GM21423 (cell line): Measurements from ENCODE around the gene PRSS2.
A peak's percentile ranks its signal among the peaks of the same experiment; 100 is the strongest.

ENCODE experiments used
- ATAC-seq: cut with Tn5 transposase; IDR thresholded peaks from one replicate; pipeline ENCODE4 v1.9.1; 2021; ENCODE audit warnings: mild to moderate bottlenecking, moderate library complexity; ENCODE audit not compliant: unreplicated experiment

PRSS2 gene

GRCh38 chr7:142784716-142785115 lies 13.9 kb downstream of the PRSS2 start:
- ATAC-seq, result no peak

GRCh38 chr7:142785841-142786250 lies 15.1 kb downstream of the PRSS2 start:
- ATAC-seq, result no peak

GRCh38 chr7:142787034-142787768 lies 16.4 kb downstream of the PRSS2 start:
- no peak for ATAC-seq

- ATAC-seq, result no peak
Observed at GRCh38 chr7:142787783-142788182, 17.0 kb downstream of the PRSS2 start.

- no peak for ATAC-seq
Observed at GRCh38 chr7:142788303-142789289, 17.8 kb downstream of the PRSS2 start.

- no peak for ATAC-seq
Observed at GRCh38 chr7:142789441-142789840, 18.7 kb downstream of the PRSS2 start.

GRCh38 chr7:142790056-142790455 lies 19.3 kb downstream of the PRSS2 start:
- no peak for ATAC-seq

- ATAC-seq, result no peak
Observed at GRCh38 chr7:142790555-142790954, 19.8 kb downstream of the PRSS2 start.

- ATAC-seq, result no peak
Observed at GRCh38 chr7:142791502-142791901, 20.7 kb downstream of the PRSS2 start.

GRCh38 chr7:142792129-142792528 lies 21.4 kb downstream of the PRSS2 start:
- ATAC-seq, result no peak

- no peak for ATAC-seq
Observed at GRCh38 chr7:142792593-142792992, 21.8 kb downstream of the PRSS2 start.

GRCh38 chr7:142793156-142793555 lies 22.4 kb downstream of the PRSS2 start:
- no peak for ATAC-seq

- ATAC-seq, result no peak
Observed at GRCh38 chr7:142795339-142795863, 24.6 kb downstream of the PRSS2 start.

GRCh38 chr7:142796001-142796500 lies 25.3 kb downstream of the PRSS2 start:
- ATAC-seq, result no peak

- peak; percentile 35 for ATAC-seq
Observed at GRCh38 chr7:142796501-142797390, 26.0 kb downstream of the PRSS2 start.

- peak; percentile 27 for ATAC-seq
Observed at GRCh38 chr7:142797391-142798377, 26.9 kb downstream of the PRSS2 start.

- no peak for ATAC-seq
Observed at GRCh38 chr7:142798451-142799436, 28.0 kb downstream of the PRSS2 start.

GRCh38 chr7:142799437-142799835 lies 28.7 kb downstream of the PRSS2 start:
- no peak for ATAC-seq
